GM21723 (cell line): ENCODE results near the gene SPRN.
"Not testable (repeated sequence)": the region's sequence is repeated elsewhere in the genome, so short reads cannot be mapped to it uniquely, and the experiment has no call there.

Source experiments
- ATAC-seq: cut with Tn5 transposase; IDR thresholded peaks from one replicate; pipeline ENCODE4 v1.9.1; 2021; ENCODE audit warnings: mild to moderate bottlenecking, moderate library complexity; ENCODE audit not compliant: unreplicated experiment

SPRN gene

GRCh38 chr10:133440633-133441285, 16.3 kb upstream of the SPRN start:
- ATAC-seq = no peak

GRCh38 chr10:133439517-133440461, 15.4 kb upstream of the SPRN start:
- no peak for ATAC-seq

- peak; percentile 52 for ATAC-seq
Measured at GRCh38 chr10:133438711-133439273, 14.4 kb upstream of the SPRN start.

DNA sequence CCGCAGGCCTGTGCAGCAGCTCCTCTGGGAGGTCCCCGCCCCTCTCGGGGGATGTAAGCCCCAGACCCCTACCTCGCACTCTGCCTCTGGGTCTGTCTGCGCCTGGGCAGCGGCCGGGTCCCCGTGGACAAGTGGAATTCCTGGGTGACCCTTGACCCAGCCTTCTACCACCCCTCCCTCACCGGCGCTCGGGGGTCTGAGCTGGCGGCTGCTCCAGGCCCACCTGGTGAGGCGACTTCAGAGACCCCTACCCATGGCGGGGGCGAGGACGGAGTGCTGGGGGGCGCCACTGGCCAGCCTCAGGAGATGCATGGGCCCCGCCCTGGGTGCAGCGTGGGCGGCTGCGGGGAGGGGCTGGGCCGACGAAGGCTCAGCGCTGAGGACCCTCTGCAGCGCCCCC, 8.4 kb upstream of the SPRN start:
- not testable (repeated sequence) for ATAC-seq

DNA sequence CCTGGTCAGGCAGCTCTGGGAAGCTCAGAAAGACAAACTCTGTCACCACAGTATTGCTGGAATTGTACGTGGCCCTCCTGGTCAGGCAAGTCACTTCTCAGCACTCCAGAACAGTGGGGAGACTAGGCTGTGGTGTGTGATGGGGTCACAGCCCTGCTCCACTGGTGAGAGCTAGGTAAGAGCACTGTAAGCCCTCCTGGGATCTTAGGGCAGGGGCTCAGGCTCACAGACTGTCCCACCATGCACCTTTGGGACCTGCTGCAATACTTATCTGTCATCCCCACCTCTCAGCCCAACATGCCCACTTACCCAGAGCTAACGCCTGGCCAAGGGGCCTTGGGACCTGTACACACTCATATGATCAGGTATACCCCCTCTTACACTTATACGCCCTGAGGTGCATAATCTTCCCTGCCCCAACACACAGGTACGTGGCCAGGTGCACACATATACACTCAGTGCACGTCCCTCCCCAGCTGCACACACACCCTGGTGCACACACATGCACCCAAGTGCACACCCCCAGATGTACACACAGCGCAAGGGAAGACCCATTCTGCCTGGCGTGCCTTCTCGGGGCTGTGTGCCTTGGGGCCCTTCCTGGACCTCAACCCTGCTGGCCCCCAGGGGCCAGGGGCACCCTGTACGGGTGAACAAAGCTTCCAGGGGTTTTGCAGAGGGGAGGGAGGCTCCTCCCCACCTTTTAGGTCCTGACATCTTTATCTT, 7.6 kb upstream of the SPRN start:
- not testable (repeated sequence) for ATAC-seq

- ATAC-seq = not testable (repeated sequence)
Measured at GRCh38 chr10:133429571-133429970, 5.1 kb upstream of the SPRN start.

GRCh38 chr10:133424102-133424501, 323 bp downstream of the SPRN start:
- ATAC-seq = not testable (repeated sequence)

- no peak for ATAC-seq
Measured at GRCh38 chr10:133422807-133423771, 1.3 kb downstream of the SPRN start.

- ATAC-seq = no peak
Measured at GRCh38 chr10:133422223-133422806, 2.1 kb downstream of the SPRN start.

GRCh38 chr10:133421336-133422222, 2.8 kb downstream of the SPRN start:
- no peak for ATAC-seq

DNA sequence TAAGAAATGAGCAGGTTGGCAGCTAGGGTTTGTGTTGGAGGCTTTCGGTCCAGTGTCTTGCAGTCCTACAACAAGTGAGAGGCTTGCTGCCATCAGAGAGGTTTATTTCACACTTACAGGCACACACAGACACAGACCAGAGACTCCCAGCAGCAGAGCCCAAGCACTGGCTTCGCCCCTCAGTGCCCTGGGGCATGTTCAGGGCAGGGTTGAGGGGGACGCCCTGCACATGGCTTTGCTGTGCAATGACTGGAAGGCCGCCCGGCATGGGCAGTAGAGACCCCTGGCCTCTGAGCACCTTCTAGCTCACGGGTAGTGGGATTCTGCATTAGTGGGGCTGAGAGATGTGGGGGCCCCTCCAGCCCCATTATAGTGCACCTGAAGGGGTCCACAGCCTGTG, 3.8 kb downstream of the SPRN start:
- ATAC-seq = no peak

GRCh38 chr10:133420028-133420427, 4.4 kb downstream of the SPRN start:
- no peak for ATAC-seq

GRCh38 chr10:133419211-133419950, 5.0 kb downstream of the SPRN start:
- no peak for ATAC-seq

- no peak for ATAC-seq
Measured at GRCh38 chr10:133418289-133418993, 6.0 kb downstream of the SPRN start.

DNA sequence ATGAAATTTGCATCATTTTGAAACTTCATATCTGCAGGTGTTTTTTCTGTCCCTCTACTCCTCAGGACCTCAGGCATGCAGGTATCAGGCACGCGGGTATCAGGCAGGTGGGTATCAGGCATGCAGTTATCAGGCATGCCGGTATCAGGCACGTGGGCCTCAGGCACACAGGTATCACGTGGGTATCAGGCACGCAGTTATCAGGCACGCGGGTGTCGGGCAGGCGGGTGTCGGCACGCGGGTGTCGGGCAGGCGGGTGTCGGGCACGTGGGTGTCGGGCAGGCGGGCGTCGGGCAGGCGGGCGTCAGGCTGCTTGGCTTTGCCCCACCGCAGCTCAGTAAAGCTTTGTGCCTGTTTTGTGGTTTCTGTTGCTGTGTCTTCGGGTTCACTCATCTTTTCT, 8.7 kb downstream of the SPRN start:
- no peak for ATAC-seq

GRCh38 chr10:133414401-133414800, 10.0 kb downstream of the SPRN start:
- not testable (repeated sequence) for ATAC-seq

DNA sequence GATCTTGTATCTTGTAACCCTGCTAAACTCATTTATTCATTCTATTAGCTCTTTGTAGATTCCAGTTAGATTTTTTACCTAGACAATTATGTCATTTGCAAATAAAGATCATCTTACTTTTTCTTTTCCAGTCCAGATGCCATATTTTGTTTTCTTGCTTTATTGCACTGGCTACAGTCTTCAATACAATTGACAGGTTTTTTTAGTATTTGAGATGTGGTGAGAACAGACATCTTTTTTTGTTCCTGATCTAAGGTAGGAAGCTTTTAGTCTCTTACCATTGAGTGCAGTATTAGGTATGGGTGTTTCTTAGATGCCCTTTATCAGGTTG, 12.1 kb downstream of the SPRN start:
- ATAC-seq = no peak
